Neural cell (in vitro differentiated cells): ENCODE measurements around the gene GDF9. TPM values are rescaled to one million over a fixed set of nuclear protein-coding genes. Genes with fewer than 3 reads are reported as not detected.

Source experiments
- H2AFZ ChIP-seq: fragments of 200-600, 300-800 bp; sonication (generic), shearing (Covaris generic); 2 replicates; pipeline ENCODE4 v1.6.0; 2014; ENCODE audit warnings: low read depth, mild to moderate bottlenecking, antibody characterized with exemption, low read length, moderate library complexity
- H3F3A ChIP-seq: fragments of 200-600 bp; shearing (Covaris generic); 2 replicates; pipeline ENCODE4 v1.6.1; 2016; ENCODE audit warnings: mild to moderate bottlenecking, moderate library complexity, mixed read lengths, antibody characterized with exemption, low read length; ENCODE audit not compliant: insufficient read depth, poor library complexity, severe bottlenecking
- H3K27ac ChIP-seq: fragments of 200-600, 300-800 bp; sonication (generic), shearing (Covaris generic); 2 replicates; pipeline ENCODE4 v1.5.1; 2014; ENCODE audit warnings: mild to moderate bottlenecking, low read length, moderate library complexity
- H3K27me3 ChIP-seq: fragments of 300-800, 200-600 bp; sonication (generic), shearing (Covaris generic); 2 replicates; pipeline ENCODE4 v1.6.0; 2014; ENCODE audit warnings: mild to moderate bottlenecking, low read depth, low read length, moderate library complexity; ENCODE audit not compliant: insufficient read depth
- H3K36me3 ChIP-seq: fragments of 300-800, 200-600 bp; sonication (generic), shearing (Covaris generic); 2 replicates; pipeline ENCODE4 v1.5.1; 2014; ENCODE audit warnings: mild to moderate bottlenecking, antibody characterized with exemption, low read length, moderate library complexity; ENCODE audit not compliant: insufficient read depth
- H3K4me2 ChIP-seq: fragments of 300-800, 200-600 bp; sonication (generic), shearing (Covaris generic); 2 replicates; pipeline ENCODE4 v1.6.0; 2014; ENCODE audit warnings: mild to moderate bottlenecking, low read length
- H3K4me3 ChIP-seq: fragments of 300-800, 200-600 bp; sonication (generic), shearing (Covaris generic); 2 replicates; pipeline ENCODE4 v1.5.1; 2014; ENCODE audit warnings: mild to moderate bottlenecking, low read length, moderate library complexity
- H3K79me2 ChIP-seq: fragments of 200-600 bp; shearing (Covaris generic); replicated peaks from 2 replicates; pipeline ENCODE4 v1.6.0; 2014; ENCODE audit warnings: mild to moderate bottlenecking, low read length, moderate library complexity; ENCODE audit not compliant: insufficient read depth
- H3K9ac ChIP-seq: fragments of 300-800, 200-600 bp; sonication (generic), shearing (Covaris generic); 2 replicates; pipeline ENCODE4 v1.6.1; 2016; ENCODE audit warnings: mild to moderate bottlenecking, low read length, mixed read lengths
- H3K9me2 ChIP-seq: fragments of 200-600 bp; shearing (Covaris generic); 2 replicates; pipeline ENCODE4 v1.6.1; 2016; ENCODE audit warnings: mild to moderate bottlenecking, low read length, mixed read lengths; ENCODE audit not compliant: insufficient read depth
- H3K9me3 ChIP-seq: fragments of 200-600, 300-800 bp; sonication (generic), shearing (Covaris generic); 2 replicates; pipeline ENCODE4 v1.6.1; 2016; ENCODE audit warnings: mild to moderate bottlenecking, mixed run types, low read length, moderate library complexity, mixed read lengths
- H4K20me1 ChIP-seq: fragments of 200-600 bp; shearing (Covaris generic); 2 replicates; pipeline ENCODE4 v1.6.1; 2016; ENCODE audit warnings: mild to moderate bottlenecking, mixed run types; ENCODE audit not compliant: insufficient read depth
- EP300 ChIP-seq: fragments of 450-650 bp; conservative IDR thresholded peaks from 2 replicates; pipeline ENCODE4 v1.6.1; 2014; ENCODE audit warnings: antibody characterized with exemption, mild to moderate bottlenecking, moderate library complexity; ENCODE audit not compliant: poor library complexity, severe bottlenecking
- EZH2 ChIP-seq: fragments of 200-600, 300-800 bp; shearing (Covaris generic), sonication (generic); IDR thresholded peaks from 2 replicates; pipeline ENCODE4 v1.6.1; 2014; ENCODE audit warnings: antibody characterized with exemption, low read length, borderline replicate concordance, mild to moderate bottlenecking; ENCODE audit not compliant: insufficient read depth, poor library complexity, severe bottlenecking
- MXI1 ChIP-seq: fragments of 450-650 bp; conservative IDR thresholded peaks from 2 replicates; pipeline ENCODE4 v1.6.1; 2014; ENCODE audit warnings: antibody characterized with exemption, mild to moderate bottlenecking; ENCODE audit not compliant: poor library complexity, severe bottlenecking
- POLR2AphosphoS5 ChIP-seq: IDR thresholded peaks from 2 replicates; pipeline ENCODE4 v1.6.1; 2012
- RAD21 ChIP-seq: fragments of 450-650 bp; conservative IDR thresholded peaks from 2 replicates; pipeline ENCODE4 v1.6.1; 2014; ENCODE audit warnings: antibody characterized with exemption, mild to moderate bottlenecking, moderate library complexity
- SMC3 ChIP-seq: fragments of 450-650 bp; conservative IDR thresholded peaks from 2 replicates; pipeline ENCODE4 v1.6.1; 2014; ENCODE audit warnings: antibody characterized with exemption, mild to moderate bottlenecking, moderate library complexity; ENCODE audit not compliant: poor library complexity
- TAF1 ChIP-seq: IDR thresholded peaks from 2 replicates; pipeline ENCODE4 v1.6.1; 2012; ENCODE audit warnings: low read depth
- polyA plus RNA-seq: library from polyadenylated mRNA; depleted of rRNA; stranded (reverse); fragments of >200 nt; gene quantifications from 2 replicates; pipeline ENCODE4 v1.2.3, GENCODE V29; 2014
- TF ChIP-seq, protein P1 (sequence below): fragments of 450-650 bp; IDR thresholded peaks from 2 replicates; pipeline ENCODE4 v1.5.1; 2014; ENCODE audit warnings: antibody characterized with exemption, mild to moderate bottlenecking, moderate library complexity; ENCODE audit not compliant: poor library complexity, severe bottlenecking
- TF ChIP-seq, protein P2 (sequence below): IDR thresholded peaks from 2 replicates; pipeline ENCODE4 v1.6.1; 2012; ENCODE audit warnings: borderline replicate concordance

The GDF9 gene
- polyA plus RNA-seq, 1 donor from 2014 or later: 5.1 TPM

DNA sequence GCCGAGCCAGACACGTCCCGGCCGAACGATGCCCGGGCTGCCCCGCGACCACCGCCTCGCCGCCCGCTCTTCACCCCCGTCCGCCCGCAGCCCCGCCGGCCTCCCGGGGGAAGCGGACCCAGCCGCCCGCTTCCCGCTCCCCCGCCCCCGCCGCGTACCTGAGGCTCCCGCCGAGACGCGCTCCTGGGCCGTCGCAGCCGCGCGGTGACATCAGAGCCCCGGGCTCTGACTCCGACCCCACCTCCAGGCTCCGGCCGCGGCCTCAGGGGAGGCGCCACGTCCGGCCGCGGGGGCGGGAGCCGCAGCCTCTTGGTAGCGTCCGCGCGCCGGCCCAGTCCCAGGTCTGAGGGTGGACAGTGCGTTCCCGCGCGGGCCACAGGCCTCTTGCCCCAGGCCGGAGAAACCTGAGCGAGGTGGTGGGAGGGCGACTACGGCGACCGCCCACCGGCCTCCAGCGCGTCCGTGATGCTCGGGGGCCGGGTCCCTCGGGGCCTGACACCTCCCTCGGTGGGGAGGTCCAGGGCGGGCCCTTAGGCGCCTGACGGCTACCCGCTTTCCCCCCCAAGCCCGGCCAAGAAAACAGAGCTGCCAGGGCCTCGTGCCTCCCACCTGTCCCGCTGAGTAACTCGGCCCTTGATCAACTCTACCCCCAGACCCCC, 35.7 kb downstream of the GDF9 start, which contains the start of gene SHROOM1:
SHROOM1 (minus strand) TSS at position 212 of the 659 bp plus-strand sequence. CDS start 4,507 bp downstream, outside the sequence.
- Histone ChIP-seq H3K27me3 (peaks cover 60% of the 10 kb centered on the region), H3K27ac (no peak within 1 kb of the TSS), H3K4me2 (no peak within 1 kb of the TSS)

GRCh38 chr5:132829742-132830435, 36.4 kb downstream of the GDF9 start:
- H4K20me1 ChIP-seq: no peaks in the 10 kb centered on the region
- H3K9ac ChIP-seq: peak overlapping the region; percentile 58
- H3K27ac ChIP-seq: no peak overlapping the region
- H3K27me3 ChIP-seq: peaks cover 65% of the 10 kb centered on the region
- H3K4me3 ChIP-seq: peak overlapping the region; percentile 65
- no peaks in the 10 kb centered on the region for H3K9me3 ChIP-seq
- H3K4me2 ChIP-seq: no peak overlapping the region
- no peaks in the 10 kb centered on the region for H3F3A ChIP-seq
- no peaks in the 10 kb centered on the region for H3K79me2 ChIP-seq
- no peaks in the 10 kb centered on the region for H3K9me2 ChIP-seq
- H3K36me3 ChIP-seq: no peaks in the 10 kb centered on the region
- no peak overlapping the region for H2AFZ ChIP-seq
- TF ChIP-seq MXI1 (no peak), EP300 (no peak), SMC3 (peak; percentile 55), RAD21 (peak; percentile 65), TAF1 (no peak)
- TF ChIP-seq, protein P1, sequence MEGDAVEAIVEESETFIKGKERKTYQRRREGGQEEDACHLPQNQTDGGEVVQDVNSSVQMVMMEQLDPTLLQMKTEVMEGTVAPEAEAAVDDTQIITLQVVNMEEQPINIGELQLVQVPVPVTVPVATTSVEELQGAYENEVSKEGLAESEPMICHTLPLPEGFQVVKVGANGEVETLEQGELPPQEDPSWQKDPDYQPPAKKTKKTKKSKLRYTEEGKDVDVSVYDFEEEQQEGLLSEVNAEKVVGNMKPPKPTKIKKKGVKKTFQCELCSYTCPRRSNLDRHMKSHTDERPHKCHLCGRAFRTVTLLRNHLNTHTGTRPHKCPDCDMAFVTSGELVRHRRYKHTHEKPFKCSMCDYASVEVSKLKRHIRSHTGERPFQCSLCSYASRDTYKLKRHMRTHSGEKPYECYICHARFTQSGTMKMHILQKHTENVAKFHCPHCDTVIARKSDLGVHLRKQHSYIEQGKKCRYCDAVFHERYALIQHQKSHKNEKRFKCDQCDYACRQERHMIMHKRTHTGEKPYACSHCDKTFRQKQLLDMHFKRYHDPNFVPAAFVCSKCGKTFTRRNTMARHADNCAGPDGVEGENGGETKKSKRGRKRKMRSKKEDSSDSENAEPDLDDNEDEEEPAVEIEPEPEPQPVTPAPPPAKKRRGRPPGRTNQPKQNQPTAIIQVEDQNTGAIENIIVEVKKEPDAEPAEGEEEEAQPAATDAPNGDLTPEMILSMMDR: peak; percentile 86
- TF ChIP-seq, protein P2, sequence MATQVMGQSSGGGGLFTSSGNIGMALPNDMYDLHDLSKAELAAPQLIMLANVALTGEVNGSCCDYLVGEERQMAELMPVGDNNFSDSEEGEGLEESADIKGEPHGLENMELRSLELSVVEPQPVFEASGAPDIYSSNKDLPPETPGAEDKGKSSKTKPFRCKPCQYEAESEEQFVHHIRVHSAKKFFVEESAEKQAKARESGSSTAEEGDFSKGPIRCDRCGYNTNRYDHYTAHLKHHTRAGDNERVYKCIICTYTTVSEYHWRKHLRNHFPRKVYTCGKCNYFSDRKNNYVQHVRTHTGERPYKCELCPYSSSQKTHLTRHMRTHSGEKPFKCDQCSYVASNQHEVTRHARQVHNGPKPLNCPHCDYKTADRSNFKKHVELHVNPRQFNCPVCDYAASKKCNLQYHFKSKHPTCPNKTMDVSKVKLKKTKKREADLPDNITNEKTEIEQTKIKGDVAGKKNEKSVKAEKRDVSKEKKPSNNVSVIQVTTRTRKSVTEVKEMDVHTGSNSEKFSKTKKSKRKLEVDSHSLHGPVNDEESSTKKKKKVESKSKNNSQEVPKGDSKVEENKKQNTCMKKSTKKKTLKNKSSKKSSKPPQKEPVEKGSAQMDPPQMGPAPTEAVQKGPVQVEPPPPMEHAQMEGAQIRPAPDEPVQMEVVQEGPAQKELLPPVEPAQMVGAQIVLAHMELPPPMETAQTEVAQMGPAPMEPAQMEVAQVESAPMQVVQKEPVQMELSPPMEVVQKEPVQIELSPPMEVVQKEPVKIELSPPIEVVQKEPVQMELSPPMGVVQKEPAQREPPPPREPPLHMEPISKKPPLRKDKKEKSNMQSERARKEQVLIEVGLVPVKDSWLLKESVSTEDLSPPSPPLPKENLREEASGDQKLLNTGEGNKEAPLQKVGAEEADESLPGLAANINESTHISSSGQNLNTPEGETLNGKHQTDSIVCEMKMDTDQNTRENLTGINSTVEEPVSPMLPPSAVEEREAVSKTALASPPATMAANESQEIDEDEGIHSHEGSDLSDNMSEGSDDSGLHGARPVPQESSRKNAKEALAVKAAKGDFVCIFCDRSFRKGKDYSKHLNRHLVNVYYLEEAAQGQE: no peak

More for the DNA sequence above, 35.7 kb downstream of the GDF9 start, which contains the start of gene SHROOM1:
- Histone ChIP-seq H3K9me3 (no peaks in the 10 kb centered on the region), H3K4me3 (peak within 1 kb of the TSS; percentile 65), H2AFZ (no peak within 1 kb of the TSS), H3K36me3 (no peaks in the 10 kb centered on the region), H3K9me2 (no peaks in the 10 kb centered on the region), H3K9ac (peak within 1 kb of the TSS; percentile 58), H4K20me1 (no peaks in the 10 kb centered on the region), H3K79me2 (no peaks in the 10 kb centered on the region), H3F3A (no peaks in the 10 kb centered on the region)
- no peak for TF ChIP-seq EP300
- TF ChIP-seq, protein P2: no peak
- TF ChIP-seq EZH2: no peak
- no peak for TF ChIP-seq POLR2AphosphoS5
- TF ChIP-seq SMC3: no peak
- TF ChIP-seq TAF1: no peak
- TF ChIP-seq RAD21: no peak
- no peak for TF ChIP-seq MXI1
- TF ChIP-seq, protein P1: no peak
